Type B pancreatic cell (in vitro differentiated cells): Measurements from ENCODE around the gene CERS6. TPM values are rescaled to one million over a fixed set of nuclear protein-coding genes. Genes with fewer than 3 reads are reported as not detected.
A peak's percentile ranks its signal among the peaks of the same experiment; 100 is the strongest.
"Not testable (repeated sequence)": the region's sequence is repeated elsewhere in the genome, so short reads cannot be mapped to it uniquely, and the experiment has no call there.

Source experiments
- DNase-seq: peaks from one replicate; pipeline ENCODE4 v3.0.0; 2021; ENCODE audit warnings: mixed read lengths; ENCODE audit not compliant: unreplicated experiment; ENCODE audit errors: extremely low spot score
- H3K27ac Mint-ChIP-seq: 2 replicates; pipeline ENCODE4 v1.8.0; 2021; ENCODE audit warnings: mild to moderate bottlenecking, mixed read lengths
- H3K27me3 Mint-ChIP-seq: 2 replicates; pipeline ENCODE4 v1.8.0; 2021; ENCODE audit warnings: mixed read lengths
- H3K36me3 Mint-ChIP-seq: 2 replicates; pipeline ENCODE4 v1.8.0; 2021; ENCODE audit warnings: mixed read lengths
- H3K4me1 Mint-ChIP-seq: one replicate; pipeline ENCODE4 v1.8.0; 2021; ENCODE audit warnings: mixed read lengths; ENCODE audit not compliant: unreplicated experiment
- H3K4me3 Mint-ChIP-seq: 2 replicates; pipeline ENCODE4 v1.8.0; 2021; ENCODE audit warnings: mild to moderate bottlenecking, mixed read lengths
- H3K9me3 Mint-ChIP-seq: 2 replicates; pipeline ENCODE4 v1.8.0; 2021; ENCODE audit warnings: mixed read lengths
- total RNA-seq: library from RNA; stranded (reverse); gene quantifications from 2 replicates; pipeline ENCODE4 v1.2.1, GENCODE V29; 2021; ENCODE audit warnings: low replicate concordance
- TF ChIP-seq, protein P1 (sequence below): fragments of 200-600 bp; sonication (generic); conservative IDR thresholded peaks from 2 replicates; pipeline ENCODE4 v1.5.0; 2021; ENCODE audit warnings: antibody characterized with exemption, mild to moderate bottlenecking

The CERS6 gene
- total RNA-seq, 1 donor from 2014 or later: 43.0 TPM

DNA sequence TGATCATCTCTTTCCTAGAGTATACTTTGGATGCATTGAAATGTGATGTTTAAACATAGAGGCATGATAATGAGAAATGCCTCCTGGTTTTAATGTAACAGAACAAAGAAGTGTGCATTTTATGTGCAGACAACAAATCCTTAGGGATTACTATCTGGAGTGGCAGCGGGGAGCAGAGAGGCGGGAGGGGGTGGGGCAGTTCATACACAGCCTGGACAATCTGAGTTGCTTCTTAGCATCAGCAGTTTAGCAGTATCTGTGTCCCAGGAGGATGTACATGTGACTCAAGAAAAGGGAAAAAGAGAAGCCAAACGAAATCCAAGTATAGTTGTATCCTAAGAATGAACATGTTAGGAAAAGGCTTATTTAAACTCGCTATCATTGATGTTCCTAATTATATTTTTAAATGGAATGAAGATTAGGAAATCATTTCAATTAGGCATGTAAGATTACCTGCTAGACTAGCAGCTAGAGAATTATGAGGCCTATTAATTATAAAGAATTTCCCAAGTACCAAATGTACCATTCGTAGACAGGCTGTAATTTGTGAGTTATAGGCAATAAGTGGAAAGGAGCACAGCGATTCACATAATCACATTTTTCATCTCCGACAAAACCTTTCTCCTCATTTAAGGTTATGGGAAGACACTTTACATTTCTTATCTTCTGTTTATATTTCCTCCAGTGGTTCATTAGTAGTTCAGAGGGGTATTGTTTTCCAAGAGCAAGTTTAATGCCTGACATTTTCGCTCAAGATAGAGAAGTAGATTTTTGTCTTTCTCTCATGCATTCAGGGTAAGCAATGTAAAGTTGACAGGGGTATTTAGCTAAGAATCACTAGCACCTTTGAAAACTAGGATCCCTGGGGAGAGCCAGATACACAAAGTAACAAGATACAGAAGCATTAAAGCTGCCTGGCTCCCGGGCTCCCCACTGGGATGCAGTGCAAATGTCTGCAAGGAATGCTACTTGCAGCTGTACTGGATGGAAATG lies 205.1 kb downstream of the CERS6 start:
- Mint-ChIP-seq H3K27ac (no peak overlapping the region), H3K4me3 (peak overlapping the region; percentile 6), H3K36me3 (peaks cover 8% of the 10 kb centered on the region), H3K27me3 (no peaks in the 10 kb centered on the region), H3K4me1 (peaks cover 21% of the 10 kb centered on the region), H3K9me3 (no peaks in the 10 kb centered on the region)
- TF ChIP-seq, protein P1, sequence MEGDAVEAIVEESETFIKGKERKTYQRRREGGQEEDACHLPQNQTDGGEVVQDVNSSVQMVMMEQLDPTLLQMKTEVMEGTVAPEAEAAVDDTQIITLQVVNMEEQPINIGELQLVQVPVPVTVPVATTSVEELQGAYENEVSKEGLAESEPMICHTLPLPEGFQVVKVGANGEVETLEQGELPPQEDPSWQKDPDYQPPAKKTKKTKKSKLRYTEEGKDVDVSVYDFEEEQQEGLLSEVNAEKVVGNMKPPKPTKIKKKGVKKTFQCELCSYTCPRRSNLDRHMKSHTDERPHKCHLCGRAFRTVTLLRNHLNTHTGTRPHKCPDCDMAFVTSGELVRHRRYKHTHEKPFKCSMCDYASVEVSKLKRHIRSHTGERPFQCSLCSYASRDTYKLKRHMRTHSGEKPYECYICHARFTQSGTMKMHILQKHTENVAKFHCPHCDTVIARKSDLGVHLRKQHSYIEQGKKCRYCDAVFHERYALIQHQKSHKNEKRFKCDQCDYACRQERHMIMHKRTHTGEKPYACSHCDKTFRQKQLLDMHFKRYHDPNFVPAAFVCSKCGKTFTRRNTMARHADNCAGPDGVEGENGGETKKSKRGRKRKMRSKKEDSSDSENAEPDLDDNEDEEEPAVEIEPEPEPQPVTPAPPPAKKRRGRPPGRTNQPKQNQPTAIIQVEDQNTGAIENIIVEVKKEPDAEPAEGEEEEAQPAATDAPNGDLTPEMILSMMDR: no peak
- no peak for DNase-seq

GRCh38 chr2:168661863-168662256 lies 205.8 kb downstream of the CERS6 start:
- no peaks in the 10 kb centered on the region for H3K9me3 Mint-ChIP-seq
- TF ChIP-seq, protein P1: no peak
- no peak overlapping the region for H3K4me3 Mint-ChIP-seq
- H3K27me3 Mint-ChIP-seq: no peaks in the 10 kb centered on the region
- H3K36me3 Mint-ChIP-seq: peaks cover 12% of the 10 kb centered on the region
- no peak for DNase-seq
- peaks cover 21% of the 10 kb centered on the region for H3K4me1 Mint-ChIP-seq
- H3K27ac Mint-ChIP-seq: no peak overlapping the region

- H3K9me3 Mint-ChIP-seq: no peaks in the 10 kb centered on the region
- TF ChIP-seq, protein P1: no peak
- no peak overlapping the region for H3K4me3 Mint-ChIP-seq
- H3K27me3 Mint-ChIP-seq: no peaks in the 10 kb centered on the region
- DNase-seq: no peak
- H3K27ac Mint-ChIP-seq: no peak overlapping the region
- peaks cover 21% of the 10 kb centered on the region for H3K4me1 Mint-ChIP-seq
- H3K36me3 Mint-ChIP-seq: peaks cover 12% of the 10 kb centered on the region
Measured at GRCh38 chr2:168662651-168663208, 206.7 kb downstream of the CERS6 start.

DNA sequence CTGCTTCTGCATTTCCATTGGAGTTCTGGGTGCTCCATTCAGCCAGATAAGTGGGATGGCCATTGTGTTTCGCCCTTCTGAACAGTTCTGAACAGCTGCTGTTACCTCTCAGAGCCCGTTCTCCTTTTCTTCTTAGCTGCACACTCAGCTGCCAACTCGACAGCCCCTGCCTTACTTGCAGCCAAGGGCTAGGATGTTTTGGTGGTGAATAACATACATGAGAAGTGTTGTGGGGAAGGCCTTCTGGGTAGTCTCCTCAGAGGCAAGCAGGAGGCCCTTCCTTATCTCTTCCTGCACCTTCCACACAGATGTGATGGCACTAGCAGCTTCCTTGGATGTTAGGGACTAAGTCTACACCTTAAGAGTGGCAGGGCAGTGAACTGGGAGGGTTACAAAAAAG lies 207.9 kb downstream of the CERS6 start:
- Mint-ChIP-seq H3K4me3 (no peak overlapping the region), H3K9me3 (no peaks in the 10 kb centered on the region), H3K27me3 (no peaks in the 10 kb centered on the region), H3K36me3 (peaks cover 9% of the 10 kb centered on the region), H3K4me1 (peaks cover 21% of the 10 kb centered on the region), H3K27ac (no peak overlapping the region)
- TF ChIP-seq, protein P1: no peak
- DNase-seq: no peak

- H3K4me1 Mint-ChIP-seq: peaks cover 21% of the 10 kb centered on the region
- not testable (repeated sequence) for H3K9me3 Mint-ChIP-seq, H3K4me3 Mint-ChIP-seq, DNase-seq, H3K36me3 Mint-ChIP-seq, H3K27ac Mint-ChIP-seq, H3K27me3 Mint-ChIP-seq
Measured at GRCh38 chr2:168664715-168665114, 208.6 kb downstream of the CERS6 start.

DNA sequence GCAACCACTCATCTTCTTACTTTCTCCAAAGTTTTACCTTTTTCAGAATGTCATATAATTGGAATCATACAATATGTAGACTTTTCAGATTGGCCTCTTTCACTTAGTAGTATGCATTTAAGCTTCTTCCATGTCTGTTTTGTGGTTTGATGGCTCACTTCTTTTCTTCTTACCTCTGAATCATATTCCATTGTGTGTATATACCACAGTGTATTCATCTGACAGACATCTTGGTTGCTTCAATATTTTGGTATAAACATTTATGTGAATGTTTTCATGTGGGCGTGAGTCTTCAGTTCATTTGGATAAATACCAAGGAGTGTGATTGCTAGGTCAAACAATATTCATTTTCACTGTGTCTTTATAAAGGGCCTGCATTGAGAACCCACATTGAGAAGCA lies 210.3 kb downstream of the CERS6 start:
- Mint-ChIP-seq H3K36me3 (peaks cover 9% of the 10 kb centered on the region), H3K9me3 (no peaks in the 10 kb centered on the region), H3K27ac (no peak overlapping the region), H3K4me1 (peaks cover 10% of the 10 kb centered on the region), H3K27me3 (no peaks in the 10 kb centered on the region), H3K4me3 (no peak overlapping the region)
- TF ChIP-seq, protein P1: no peak
- no peak for DNase-seq
